Stimulated activated CD4-positive, alpha-beta T cell treated with anti-CD3 and anti-CD28 coated beads, Interleukin-15, amount 100 ng/mL, for 1 hour (primary cell): ENCODE results near the gene MVK.

Experiments used
- DNase-seq, 2 donors: peaks; one replicate each; pipeline ENCODE4 v3.0.0-alpha.2; 2020; ENCODE audit warnings: low read depth in 1 of 2, low spot score in 1 of 2

MVK gene

DNA sequence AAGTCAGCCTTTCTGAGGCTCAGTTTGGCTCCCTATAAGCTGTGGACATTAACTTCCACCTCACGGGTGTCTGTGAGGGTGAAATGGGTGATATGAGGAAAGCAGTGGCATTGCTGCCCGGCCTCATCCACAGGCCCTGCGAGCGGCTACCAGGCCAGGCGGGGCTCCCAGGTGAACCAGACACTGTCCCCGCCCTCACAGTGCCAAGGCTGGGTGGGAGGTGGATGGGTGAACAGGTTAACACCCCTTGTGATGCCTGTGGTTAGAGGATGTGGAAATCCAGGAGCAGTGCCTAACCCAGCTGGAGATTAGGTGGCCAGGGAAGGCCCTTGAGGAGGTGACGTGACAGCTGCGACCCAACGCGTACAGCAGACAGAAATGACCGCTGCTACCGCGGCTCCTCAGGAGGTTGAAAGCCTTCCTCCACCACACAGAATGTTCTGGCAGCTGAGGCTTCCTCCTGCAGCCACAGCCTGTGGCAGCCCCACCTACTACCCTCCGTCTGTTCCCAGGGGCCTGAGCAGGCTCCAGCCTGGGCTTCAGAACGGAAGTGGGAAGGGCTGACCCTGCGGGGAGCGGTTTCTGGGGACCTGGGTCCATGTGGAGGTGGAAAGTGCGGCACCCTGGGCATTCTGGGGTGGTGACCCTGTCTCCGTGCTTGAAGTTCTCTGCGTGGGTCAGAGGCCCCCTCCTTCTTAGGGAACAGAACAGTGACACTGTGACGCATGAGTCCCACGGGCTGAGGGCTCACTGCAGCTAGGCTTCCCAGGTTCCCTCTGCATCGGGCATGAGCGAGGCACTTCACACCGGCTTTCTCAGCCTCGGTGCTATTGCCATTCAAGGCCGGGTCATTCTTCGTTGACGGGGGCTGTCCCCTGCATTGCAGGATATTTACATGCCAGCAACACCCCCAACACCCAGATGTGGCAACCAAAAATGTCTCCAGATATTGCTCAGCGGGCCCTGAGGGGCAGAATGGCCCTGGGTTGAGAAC lies 10.0 kb upstream of the MVK start:
- no peak for DNase-seq

DNA sequence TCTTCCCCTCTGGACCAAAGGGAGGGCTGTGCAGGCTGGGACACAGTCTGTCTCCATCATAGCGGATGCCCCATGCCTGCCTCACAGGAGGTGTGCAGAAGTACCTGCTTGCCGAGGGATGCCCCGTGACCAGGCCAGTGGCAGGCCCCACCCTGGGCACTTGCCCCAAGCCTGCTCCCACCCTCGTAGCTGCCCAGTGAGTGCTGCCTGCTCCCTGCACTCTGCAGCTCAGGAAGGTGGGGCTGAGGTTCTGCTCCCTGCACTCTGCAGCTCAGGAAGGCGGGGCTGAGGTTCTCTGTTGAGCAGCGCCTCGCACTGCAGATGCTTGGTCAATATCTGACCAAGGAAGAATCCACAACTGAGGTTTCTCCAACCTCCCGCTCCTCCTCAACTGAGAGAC lies 7.2 kb upstream of the MVK start:
- no peak for DNase-seq

DNA sequence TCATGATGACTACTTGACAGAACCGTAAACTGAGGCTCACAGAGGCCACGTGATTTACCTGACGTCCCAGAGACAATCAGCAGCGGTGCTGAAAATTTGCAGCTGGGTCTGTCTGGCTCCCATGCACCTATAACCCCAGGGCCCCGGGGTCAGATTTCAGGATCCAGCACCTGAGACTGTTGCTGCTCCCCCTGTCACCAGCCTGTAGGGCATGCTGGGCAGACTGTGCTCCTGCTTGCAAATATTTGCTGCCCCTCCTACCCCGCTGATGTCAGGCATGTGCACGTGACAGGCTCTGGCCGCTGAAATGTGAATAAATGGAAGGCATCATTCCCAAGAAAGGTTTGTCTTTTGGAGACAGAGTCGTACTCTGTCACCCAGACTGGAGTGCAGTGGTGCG lies 6.3 kb upstream of the MVK start:
- no peak for DNase-seq

DNA sequence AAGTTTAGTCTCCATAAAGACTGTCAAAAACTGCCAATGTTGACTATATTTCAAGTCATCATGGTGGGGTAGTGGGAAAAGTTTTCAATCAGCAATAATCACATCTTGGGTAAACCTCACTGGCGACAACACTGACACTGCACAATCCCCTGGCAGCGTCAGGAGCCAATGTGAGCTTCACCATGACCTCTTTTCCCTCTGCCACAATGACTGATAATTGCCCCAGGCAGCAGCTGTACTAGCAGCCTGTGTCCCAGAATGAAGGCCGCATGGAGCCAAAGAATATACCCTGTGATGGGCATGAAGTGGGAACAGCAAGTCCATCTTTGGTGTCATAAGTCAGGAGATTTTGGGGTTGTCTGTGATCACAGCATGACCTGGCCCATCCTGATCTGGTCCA lies 5.6 kb upstream of the MVK start:
- no peak for DNase-seq

DNA sequence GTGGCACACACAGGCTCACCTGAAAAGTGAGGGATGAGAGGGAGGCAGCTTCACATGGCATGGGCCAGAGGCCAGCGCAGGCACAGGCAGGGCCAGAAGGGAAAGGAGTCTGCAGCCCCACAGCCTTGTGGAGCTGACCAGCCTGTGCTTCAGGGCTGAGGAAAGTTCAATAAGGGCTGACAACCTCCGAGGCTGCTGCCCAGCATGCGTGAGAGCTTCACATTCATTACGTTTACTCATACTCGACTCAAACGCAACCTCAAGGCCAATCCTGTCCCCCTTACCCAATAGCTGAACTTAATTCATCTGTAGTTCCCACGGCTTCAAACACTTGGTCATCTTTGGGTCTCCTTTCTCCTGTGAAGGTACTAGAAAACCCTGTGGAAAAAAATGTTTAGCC lies 5.1 kb upstream of the MVK start:
- DNase-seq, result no peak

DNA sequence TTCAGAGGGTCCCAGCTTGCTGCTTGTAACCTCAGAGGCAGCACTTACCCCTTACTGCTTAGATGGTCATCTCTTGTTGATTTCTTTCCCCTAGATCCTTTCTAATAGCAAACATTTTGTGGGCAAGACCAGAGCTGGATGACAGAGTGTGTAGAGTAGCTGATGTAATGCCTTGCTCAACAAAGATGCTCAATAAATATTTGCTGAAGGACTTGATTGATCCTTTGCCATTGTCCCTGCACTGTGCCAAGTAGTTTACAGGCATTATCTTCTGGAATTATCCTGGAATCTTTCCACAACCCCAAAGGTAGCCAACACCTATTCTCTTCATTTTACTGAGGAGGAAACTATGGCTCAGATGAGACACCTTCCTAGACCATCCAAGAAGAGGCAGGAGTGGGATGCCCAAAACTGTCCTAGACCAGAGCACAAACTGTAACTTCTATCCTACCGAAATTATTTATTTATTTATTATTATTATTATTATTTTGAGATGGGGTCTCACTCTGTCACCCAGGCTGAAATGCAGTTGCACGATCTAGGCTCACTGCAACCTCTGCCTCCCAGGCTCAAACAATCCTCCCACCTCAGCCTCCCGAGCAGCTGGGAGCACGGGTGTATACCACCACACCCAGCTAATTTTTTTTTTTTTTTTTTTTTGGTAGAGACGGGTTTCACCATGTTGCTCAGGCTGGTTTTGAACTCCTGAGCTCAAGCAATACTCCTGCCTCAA lies 1.7 kb upstream of the MVK start:
- DNase-seq, result no peak

DNA sequence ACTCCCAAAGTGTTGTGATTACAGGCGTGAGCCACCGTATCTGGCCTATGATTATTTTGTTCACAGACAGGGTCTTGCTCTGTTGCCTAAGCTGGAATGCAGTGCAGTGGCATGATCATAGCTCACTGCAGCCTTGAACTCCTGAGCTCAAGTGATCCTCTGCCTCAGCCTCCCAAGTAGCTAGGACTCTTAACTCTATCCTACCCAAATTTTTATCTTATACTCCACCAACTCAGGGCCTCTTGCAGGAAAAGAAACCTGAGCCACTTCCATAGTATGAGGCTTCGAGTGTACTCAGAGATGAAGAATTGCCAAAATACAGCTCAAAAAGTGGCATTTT lies 1.1 kb upstream of the MVK start:
- no peak for DNase-seq

DNA sequence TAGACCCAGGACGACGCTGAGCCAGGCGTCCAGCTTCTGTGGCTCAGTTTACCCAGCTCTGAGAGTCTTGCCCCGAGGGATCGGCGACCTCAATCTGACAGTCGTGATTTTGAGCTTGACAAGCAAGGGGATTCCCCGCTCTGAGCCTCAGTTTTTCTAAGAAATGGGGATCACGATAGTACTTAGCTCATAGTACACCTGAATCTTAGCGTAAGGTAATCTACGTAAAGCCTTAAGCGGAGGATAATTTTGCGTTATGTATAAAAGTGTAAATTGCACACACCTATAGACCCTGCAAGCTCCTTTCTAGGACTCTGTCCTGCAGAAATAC lies 285 bp downstream of the MVK start:
- no peak for DNase-seq

DNA sequence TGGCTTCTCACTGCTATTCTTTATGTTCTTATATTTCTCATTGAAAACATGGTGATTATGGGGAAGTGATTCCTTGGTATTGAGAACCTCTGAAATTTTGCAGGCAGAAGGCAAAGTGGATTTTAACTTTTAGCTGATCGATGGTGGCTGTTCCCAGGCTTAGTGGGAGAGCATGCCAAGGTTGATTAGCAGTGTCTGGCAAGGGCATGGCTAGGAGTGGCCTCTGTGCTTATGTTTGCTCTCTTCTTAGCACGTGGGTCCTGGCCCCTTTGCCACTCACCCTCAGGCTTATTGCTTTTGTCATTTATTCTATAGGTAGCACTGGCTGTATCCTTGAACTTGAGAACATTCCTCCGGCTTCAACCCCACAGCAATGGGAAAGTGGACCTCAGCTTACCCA lies 2.1 kb downstream of the MVK start:
- DNase-seq, result no peak

DNA sequence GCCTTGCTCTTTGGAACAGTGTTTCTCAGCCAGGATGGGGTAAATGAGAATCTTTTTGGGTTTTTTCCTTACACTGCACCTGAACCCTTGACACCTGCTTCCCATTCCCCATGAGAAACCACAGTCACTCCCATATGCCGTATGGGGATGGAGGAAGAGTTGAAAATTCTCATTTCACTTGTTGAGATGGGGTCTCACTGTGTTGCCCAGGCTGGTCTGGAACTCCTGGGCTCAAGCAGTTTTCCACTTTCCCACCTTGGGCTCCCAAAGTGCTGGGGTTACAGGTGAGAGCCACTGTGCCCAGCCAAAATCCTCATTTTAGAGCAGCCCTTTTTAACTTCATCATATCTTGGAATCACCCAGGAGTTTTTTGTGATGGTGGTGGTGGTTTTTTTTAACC lies 3.7 kb downstream of the MVK start:
- DNase-seq, result no peak

DNA sequence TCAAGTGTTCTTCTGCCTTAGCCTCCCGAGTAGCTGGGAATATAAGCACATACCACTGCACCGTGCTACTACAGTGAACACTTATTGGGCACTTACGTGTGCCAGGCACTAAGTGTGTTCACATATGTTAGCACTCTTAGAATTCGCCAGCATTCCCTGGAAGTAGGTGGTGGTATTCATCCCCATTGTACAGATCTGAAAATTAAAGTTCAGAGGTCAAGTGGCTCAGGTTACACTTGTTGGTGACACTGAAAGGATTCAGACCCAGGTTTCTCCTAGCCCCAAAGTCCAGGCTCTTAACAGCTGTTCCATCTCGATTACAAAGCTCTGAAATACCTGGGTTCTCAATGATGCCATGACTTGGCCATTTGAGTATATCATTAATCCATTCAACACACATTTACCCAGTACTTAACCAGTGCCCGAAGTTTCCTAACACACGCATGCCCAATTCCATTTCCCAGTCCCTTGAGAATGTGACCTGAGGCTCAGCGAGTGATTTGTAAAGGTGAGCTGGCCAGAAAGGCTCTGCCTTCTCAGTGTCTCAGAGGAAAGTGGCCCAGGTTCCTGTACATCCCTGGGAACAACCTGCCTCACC lies 4.8 kb downstream of the MVK start:
- DNase-seq, result no peak

DNA sequence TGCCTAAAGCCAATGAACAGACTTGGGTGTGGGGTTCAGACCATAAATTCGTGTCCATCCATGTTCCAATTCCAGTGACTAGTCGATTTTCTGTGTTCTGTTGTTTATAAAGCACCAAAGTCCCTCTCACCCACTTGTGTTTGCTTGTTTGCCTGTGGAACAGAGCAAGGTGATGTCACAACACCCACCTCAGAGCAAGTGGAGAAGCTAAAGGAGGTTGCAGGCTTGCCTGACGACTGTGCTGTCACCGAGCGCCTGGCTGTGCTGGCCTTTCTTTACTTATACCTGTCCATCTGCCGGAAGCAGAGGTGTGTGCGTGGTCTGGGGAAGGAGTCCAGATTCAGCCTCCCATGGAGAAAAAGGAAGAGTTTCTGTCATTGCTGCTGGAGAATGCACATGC lies 6.0 kb downstream of the MVK start:
- DNase-seq, result no peak

DNA sequence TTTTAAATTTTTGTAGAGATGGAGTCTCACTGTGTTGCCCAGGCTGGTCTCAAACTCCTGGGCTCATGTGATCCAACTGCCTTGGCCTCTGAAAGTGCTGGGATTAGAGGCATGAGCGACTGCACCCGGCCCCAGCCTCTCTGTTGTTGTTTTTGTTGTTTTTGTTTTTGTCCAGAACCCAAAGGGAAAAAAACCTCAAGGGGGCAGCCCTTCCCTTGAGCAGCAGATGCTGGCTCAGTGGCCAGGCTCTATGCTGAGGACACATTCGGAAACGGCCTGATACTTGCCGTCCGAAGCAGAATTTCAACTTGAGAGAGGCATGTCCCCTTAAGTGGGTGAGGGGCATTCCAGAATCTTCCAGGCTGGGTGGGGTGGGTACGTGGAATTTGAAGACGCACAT lies 6.7 kb downstream of the MVK start:
- no peak for DNase-seq

DNA sequence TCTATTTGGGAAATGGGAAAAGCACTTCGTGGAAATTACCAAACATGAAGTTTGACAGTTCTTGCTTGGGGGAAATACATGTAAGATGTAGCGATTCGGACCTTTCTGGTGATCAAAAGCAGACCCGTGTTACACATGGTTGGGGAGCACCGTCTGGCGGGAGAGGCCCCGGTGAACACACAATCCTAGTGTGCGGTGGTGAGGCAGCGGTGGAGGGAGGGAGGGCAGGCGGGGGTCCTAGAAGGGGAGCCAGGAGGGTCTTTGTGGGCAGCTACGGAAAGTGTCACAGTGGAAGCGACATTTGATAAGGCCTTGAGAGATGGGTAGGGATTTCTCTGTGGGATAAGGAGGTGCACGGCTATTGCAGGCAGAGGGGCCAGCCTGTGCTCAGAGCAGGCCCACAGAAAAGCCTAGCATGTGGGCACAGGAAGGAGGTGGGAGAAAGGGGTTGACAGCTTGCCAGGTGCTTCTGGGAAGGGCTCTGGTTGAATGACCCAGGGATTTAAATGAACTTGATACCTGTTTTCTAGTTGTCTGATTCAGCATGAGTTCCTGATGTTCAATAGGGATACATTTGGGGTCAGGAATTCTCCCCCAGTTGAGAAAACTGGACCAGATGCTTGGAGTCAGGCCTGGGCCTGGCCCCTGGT lies 7.2 kb downstream of the MVK start:
- DNase-seq, result no peak

DNA sequence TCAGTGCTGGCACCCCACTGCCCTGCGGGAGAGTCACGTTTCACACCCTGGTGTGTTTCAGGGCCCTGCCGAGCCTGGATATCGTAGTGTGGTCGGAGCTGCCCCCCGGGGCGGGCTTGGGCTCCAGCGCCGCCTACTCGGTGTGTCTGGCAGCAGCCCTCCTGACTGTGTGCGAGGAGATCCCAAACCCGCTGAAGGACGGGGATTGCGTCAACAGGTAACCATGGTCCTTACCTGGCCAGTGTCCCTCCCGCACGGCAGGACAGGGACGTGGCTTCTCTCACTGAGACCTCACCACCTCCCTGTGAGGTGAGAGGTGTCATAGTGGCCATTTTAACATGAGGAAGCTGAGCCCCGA lies 7.7 kb downstream of the MVK start:
- DNase-seq, result no peak

DNA sequence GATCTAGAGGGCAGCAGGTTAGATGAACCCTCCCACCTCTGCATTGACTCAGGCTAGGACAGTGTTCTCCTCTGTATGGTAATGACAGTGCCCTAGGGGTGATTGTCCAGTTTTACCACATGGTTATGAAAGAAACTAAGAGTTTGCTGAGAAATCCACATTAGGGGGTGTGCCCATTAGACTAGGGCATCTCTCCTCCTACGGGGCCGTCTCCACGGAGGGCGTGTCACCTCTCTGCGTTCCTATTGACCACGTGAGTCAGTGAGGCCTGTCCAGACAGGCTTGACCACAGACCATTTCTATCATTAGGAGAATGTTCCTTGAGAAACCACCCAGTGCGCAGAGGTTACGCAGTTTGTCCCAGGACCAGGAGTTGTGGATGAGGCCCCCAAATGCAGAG lies 8.3 kb downstream of the MVK start:
- no peak for DNase-seq

DNA sequence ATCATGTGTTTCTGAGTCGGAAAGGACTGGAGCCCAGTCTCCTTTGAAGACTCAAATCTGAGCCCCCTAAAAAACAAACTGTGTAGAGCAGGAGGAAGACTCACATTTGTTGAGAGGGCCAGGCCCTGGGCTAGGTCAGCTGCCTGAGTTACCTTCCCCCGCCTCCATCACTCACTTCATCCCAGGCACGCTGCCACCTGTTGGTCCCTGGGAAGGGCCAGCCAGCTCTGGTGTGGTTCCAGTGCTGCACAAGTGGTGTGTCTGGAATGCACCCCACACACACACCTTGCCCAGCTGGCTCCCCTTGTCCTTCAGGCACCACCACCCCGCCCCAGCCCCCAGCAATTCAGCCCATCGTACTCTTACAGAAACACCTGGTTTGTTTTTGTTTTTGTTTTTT lies 9.0 kb downstream of the MVK start:
- no peak for DNase-seq

DNA sequence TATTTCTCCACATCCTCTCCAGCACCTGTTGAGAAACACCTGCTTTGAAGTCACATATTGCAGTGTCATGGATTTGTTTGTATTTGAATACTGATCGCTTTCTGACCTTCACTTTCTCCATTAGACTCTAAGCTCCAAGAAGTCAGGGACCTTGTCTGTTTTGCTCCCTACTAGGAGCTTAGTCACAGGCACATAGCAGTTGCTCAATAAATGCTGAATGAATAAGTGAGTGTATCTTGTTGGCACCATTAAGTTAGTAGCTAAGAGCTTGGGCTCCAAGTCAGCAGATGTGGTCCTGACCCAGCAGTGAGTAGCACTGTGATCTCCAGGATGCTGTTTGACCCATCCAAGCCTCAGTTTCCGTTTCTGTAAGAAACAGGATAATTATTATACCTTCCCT lies 10.1 kb downstream of the MVK start:
- no peak for DNase-seq

DNA sequence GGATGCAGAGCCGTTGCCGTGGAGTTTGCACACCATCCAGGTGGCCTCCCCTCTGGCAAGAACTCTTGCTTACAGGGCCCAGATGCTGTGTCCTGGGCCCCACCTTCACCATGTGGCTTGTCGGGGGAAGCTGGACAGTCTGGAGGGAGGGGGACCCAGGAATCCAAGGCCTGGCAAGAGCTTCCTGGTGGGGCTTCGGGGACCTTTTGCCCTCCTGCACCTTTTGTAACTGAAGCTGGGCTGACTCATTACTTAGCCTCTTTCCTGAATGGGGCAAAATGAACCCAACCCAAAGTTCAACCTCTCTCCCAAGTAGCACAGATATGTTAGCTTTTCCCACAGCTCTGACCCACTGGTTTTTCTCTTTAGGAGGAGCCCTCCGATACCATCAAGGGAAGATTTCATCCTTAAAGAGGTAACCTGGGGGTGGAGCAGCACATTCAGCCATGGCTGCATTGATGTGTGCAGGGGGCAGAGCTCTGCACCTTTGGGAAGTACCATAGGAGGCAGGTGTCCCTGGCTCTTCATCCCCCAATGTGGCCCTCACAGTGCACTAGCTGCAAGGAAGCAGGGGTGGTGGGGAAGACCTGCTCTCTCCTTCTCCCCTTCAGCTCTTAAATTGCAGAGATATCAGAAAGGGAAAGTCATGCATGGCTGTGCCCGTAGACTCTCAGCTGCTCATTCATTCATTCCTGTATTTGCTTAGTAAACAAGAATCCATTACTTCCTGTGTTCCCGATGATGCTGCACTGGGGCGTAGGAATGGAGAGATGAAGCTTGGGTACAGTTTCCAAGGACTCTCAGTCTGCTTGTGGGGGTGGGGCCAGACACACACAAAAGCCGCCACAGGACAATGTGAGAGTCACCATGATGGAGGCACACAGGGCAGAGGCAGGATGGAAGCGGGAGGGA lies 13.0 kb downstream of the MVK start:
- DNase-seq, result no peak

DNA sequence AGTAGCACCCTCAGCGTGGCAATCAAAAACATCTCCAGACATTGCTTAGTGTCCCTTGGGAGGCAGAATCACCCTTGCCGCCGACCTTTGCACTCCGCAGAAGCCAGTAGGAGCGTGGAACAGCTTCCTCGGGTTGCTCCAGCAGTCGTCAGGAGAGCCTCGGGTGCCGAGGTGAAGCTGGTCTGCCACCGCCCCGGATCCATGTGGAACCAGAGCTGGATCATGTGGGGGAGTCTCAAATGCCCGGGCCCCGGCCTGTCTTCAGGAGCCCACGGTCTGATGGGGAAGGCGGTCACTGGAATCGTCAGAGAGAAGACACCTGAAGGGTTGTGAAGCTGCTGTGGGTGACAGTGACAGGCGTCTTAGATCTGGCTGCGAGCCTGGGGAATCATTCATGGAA lies 14.3 kb downstream of the MVK start:
- DNase-seq, result no peak
